Activated T-cell treated with anti-CD3 and anti-CD28 coated beads for 48 hours (primary cell): ENCODE data around the gene NOXO1.

Source experiments
- DNase-seq: peaks from one replicate; pipeline ENCODE4 v3.0.0-alpha.2; 2020; ENCODE audit warnings: low read depth

NOXO1 gene

DNA sequence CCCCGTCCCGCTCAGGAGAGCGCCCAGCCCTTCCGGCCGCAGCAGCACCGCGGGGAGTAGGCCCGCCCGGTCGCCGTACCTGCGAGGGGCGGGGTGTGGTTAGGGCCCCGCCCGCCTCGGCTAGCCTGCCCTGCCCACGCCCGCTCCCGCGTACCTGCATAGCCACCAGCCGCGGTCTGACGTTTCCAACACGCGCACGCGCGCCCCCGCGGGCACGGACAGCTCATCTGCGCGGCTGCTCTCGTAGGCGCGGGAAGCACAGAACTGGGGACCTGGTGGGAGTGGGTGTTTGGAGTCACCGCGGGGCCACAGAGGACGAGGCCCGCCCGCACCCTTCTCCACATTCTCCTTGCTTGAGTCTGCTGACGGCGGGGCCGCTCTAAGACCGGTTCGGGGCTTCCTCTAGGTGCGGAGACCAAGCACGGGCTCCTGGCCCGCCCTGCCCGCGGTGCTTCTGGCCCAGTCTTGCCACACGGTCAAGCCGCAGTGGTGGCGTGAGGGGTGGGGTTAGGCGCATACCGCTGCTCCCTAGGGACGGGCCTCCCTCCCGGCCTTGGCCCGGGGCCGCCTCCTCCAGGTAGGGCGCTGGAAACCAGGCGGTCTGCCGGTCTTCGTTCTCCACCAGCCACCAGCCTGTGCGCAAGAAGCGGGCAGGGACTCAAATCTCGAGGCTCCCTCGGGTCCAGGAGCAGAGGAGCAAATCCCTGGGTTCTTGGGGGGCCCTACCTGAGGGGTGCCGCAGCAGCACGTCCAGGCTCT, 1.8 kb downstream of the NOXO1 start:
- no peak for DNase-seq

- no peak for DNase-seq
These were observed 2.7 kb downstream of the NOXO1 start for GRCh38 chr16:1978476-1979120.

GRCh38 chr16:1977875-1978268, 3.4 kb downstream of the NOXO1 start:
- no peak for DNase-seq

- DNase-seq = no peak
These were observed 4.1 kb downstream of the NOXO1 start for GRCh38 chr16:1976951-1977874.

- DNase-seq = no peak
These were observed 5.1 kb downstream of the NOXO1 start for GRCh38 chr16:1976216-1976520.

GRCh38 chr16:1975432-1976215, 5.6 kb downstream of the NOXO1 start:
- no peak for DNase-seq

- no peak for DNase-seq
These were observed 6.9 kb downstream of the NOXO1 start for GRCh38 chr16:1974157-1975070.

DNA sequence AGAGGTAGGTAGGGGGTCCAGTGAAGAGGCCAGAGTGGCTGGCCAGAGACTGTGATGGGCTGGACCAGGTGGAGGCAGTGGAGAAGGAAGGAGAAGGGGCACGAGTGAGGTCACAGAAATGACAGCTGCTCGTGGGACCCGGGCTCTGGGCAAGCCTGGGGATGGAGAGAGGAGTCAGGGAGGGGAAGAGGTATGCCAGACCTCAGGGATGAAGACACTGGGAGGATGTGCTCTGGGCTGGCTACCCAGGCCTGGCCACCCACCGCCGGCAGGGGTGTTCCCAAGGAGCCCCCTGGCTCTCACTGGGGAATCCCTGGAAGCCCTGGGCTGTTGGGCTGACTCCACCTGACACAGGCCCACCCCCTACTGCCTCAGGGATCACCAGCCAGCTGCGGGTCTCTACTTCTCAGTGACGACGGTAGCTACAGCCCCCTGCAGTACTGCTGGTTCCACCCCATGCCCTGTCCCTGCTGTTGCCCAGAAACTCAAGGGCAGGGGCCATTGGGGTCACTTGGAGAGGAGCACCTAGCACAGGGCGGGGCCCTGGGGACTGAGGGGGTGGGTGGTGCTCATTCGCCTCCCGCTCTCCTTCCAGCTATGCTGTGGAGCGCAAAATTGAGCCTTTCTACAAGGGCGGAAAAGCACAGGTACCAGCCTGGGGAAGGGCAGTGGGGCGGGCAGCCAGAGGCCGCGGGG, 7.7 kb downstream of the NOXO1 start:
- DNase-seq = no peak

GRCh38 chr16:1972490-1972877, 8.8 kb downstream of the NOXO1 start:
- no peak for DNase-seq

DNA sequence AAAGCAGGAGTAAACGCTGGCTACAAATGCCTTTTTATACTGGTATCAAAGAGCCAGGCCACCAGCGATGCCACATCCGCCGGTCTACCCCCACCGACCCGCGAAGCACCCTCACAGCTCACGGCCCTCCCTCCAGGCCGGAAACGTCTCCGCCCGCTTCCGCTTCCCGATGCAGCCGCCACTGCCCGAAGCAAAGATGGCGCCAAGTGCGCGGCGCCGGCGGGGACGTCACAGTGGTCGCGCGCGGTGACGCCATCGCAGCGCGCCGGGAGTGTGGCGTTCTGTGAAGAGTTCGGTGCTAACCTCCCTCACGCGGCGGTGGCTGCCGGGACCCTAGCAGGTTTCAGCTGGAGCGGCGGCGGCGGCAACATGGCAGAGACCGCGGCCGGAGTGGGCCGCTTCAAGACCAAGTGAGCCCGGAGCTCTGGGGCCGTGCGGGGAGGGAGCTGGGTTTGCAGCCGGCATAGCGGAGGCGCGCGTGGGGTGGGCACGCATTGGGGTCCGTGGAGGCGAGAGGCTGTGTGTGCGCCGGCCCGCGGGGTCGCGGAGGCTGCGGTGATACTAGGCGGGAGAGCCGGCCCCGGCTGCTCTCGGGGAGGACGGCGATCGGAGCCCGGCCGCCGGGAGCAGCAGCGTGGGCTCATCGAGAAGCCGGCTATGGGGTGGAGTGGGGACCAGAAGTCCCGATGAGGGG, 9.3 kb downstream of the NOXO1 start, which contains the start of gene TBL3:
TBL3 (plus strand) TSS at position 258 of the 694 bp plus-strand sequence; CDS start at position 370, 112 bp downstream.
- peak; percentile 97 for DNase-seq

DNA sequence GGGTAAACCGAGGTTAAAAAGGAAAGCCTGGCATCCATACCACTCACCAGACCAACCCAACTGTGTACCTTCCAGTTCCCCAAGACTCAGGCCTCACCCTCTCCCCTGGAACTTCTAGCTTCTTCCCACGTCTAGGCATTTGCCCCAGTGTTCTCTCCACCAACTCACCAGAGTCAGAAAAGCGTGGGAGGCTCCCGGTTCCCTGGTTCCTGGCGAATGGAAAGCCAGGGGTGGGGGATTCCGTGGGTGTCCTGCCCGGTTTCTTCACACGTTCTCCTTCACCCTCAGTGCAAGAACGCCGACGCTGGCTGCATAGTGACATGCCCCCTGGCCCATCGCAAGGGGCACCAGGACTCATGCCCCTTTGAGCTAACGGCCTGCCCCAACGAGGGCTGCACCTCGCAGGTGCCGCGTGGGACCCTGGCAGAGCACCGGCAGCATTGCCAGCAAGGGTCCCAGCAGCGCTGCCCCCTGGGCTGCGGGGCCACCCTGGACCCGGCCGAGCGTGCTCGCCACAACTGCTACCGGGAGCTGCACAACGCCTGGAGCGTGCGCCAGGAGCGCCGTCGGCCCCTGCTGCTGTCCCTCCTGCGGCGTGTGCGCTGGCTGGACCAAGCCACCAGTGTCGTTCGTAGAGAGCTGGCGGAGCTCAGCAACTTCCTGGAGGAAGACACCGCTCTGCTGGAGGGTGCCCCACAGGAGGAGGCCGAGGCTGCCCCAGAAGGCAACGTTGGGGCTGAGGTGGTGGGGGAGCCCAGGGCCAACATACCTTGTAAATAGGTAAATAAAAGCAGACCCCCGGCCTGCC, 12.9 kb downstream of the NOXO1 start:
- no peak for DNase-seq

DNA sequence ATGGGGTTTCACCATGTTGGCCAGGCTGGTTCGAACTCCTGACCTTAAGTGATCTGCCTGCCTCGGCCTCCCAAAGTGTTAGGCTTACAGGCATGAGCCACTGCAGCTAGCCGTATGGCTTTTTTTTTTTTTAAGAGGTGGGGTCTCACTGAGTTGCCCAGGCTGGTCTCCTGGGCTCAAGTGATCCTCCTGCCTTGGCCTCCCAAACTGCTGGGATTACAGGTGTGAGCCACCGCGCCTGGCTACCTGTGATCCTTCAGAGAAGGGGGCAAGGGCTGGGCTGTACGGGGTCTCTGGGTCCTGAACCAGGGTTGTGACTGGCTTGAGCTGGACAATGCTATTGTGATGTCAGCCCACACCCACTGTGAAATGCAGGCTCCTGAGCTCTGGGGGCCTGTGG, 14.8 kb downstream of the NOXO1 start, which contains the start of gene RNF151:
RNF151 (plus strand) TSS at position 397 of the 400 bp plus-strand sequence. CDS start 26 bp downstream, outside the sequence.
- no peak for DNase-seq

GRCh38 chr16:1965396-1966001, 15.8 kb downstream of the NOXO1 start:
- DNase-seq = no peak

DNA sequence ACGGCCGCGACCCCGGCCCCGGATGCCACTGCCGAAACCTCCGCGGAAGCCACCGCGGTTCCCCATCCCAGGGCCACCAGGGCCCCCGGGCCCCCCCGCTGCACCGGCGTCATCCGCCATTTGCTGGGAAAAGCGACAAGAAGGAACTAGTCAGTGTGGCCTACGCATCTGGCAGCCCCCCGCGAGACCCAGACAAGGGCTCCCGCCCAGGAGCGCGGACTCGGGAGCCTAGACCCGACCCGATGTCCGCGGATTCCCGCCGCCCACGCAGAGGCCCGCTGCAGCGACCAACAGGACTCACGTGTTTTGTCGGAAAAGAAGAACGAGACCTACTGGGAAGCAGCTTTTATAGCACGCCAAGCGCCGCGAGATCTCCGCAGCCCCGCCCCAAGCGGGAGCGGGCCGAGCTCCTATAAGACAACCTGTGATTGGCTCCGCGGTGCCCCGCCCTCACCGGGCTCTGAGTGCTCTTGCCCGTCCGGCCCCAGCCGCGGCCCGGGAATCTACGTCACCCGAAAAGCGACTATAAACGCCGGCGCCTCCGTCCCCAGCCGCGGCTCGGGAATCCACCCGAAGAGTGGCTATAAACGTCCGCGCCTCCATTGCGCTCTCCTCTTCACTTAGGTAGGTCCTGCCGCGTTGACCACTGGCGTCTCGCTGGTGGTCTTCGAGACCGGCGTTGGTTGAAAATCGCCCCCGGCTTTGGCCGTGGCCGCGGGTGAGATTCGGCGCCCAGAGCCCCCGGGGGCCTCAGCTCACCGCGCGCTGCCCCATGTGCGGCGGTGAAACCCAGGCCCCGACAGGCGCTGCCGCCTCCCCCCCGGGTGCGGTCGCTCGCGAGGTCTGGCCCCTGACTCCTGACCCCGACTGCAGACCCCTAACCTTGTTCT, 16.5 kb downstream of the NOXO1 start, which contains the start of gene RPS2:
RPS2 (minus strand) TSS at position 321 of the 890 bp plus-strand sequence; CDS start at position 120, 201 bp downstream.
- DNase-seq = peak; percentile 96

DNA sequence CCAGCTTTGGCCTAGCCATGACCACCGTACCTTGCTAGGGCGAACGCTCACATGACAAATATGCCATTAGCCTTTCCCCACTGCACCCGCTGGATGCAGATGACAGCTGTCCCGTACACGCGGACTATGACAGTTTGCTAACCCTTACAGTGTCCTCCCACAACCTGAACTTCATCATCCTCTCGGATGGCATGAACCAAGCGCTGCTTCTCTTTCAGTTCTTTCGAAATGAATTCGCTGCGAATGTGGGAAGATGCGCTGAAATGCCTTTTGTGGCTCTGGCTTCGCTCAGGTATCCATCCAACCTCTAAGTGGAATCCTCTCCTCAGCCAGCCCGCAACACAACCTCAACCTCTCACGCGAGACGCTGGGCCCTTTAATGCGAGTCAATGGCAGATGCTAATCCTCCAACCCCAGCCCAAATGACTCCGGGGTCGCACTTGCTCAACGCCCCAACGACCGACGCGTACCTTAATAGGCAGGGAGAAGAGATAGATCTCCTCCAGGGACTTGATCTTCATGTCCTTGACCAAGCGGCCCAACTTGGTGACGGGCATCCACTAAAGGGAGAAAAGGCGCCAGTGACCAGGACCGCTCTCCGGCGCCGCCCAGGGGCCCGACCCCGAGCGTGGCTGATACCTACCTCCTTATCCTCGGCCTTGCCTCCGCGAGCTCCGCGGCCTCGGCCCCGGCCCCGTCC, 17.3 kb downstream of the NOXO1 start:
- no peak for DNase-seq
